Endothelial cell of umbilical vein (primary cell): Measurements from ENCODE around the gene KNCN.

Experiments
- POLR2A ChIP-seq: IDR thresholded peaks from 2 replicates; pipeline ENCODE4 v1.6.1; 2012; ENCODE audit warnings: low read depth, mild to moderate bottlenecking, control low read depth, low read length
- TF ChIP-seq, protein P1 (sequence below), 2 donors: IDR thresholded peaks; 1 replicate in 1 of 2; 2 replicates in 1 of 2; pipeline ENCODE4 v1.5.1; 2011; ENCODE audit warnings: low read length in 2 of 2, mild to moderate bottlenecking in 2 of 2, moderate library complexity in 2 of 2, control low read depth in 1 of 2, inconsistent platforms in 1 of 2, low read depth in 1 of 2; ENCODE audit not compliant: insufficient read depth in 1 of 2; ENCODE audit errors: extremely low read depth in 1 of 2

DNA sequence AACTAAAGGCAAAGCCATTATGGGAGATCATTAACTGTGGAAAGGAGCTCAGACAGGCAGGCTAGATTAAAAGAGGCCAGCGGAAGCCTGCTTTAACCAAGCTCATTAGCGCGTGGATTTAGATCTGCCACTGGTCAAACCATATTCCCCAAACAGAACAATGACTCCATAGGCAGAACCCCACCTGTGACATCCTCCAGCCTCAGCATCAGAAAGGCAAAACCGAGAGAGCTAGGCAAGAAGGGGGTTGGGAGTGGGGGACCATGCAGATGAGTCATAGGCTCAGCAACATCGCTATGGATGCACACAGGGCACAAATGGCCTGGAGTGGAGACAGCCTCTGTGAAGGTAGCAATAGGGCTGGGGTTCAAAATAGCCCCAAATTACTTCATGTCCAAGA, 32.0 kb upstream of the KNCN start:
- TF ChIP-seq POLR2A = no peak
- TF ChIP-seq, protein P1, sequence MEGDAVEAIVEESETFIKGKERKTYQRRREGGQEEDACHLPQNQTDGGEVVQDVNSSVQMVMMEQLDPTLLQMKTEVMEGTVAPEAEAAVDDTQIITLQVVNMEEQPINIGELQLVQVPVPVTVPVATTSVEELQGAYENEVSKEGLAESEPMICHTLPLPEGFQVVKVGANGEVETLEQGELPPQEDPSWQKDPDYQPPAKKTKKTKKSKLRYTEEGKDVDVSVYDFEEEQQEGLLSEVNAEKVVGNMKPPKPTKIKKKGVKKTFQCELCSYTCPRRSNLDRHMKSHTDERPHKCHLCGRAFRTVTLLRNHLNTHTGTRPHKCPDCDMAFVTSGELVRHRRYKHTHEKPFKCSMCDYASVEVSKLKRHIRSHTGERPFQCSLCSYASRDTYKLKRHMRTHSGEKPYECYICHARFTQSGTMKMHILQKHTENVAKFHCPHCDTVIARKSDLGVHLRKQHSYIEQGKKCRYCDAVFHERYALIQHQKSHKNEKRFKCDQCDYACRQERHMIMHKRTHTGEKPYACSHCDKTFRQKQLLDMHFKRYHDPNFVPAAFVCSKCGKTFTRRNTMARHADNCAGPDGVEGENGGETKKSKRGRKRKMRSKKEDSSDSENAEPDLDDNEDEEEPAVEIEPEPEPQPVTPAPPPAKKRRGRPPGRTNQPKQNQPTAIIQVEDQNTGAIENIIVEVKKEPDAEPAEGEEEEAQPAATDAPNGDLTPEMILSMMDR (IDR thresholded peaks at IDR 0.05; ENCODE audit: extremely low read depth in 1 of 2, insufficient read depth in 1 of 2, low read depth in 1 of 2, low read length in 2 of 2) = no peak
